GM23338 (cell line): ENCODE data around the gene TMEM145.
"Not testable (repeated sequence)": the region's sequence is repeated elsewhere in the genome, so short reads cannot be mapped to it uniquely, and the experiment has no call there.

Source experiments
- CREB1 ChIP-seq: fragments of 250-450 bp; sonication (Bioruptor Pico); IDR thresholded peaks from 2 replicates; pipeline ENCODE4 v1.5.0; 2020; ENCODE audit warnings: low read depth, mild to moderate bottlenecking, moderate library complexity
- EZH2 ChIP-seq: fragments of 200-600 bp; sonication (generic); IDR thresholded peaks from one replicate; pipeline ENCODE4 v1.8.0; 2017; ENCODE audit warnings: antibody characterized with exemption, mild to moderate bottlenecking, low read depth; ENCODE audit not compliant: unreplicated experiment
- EZH2phosphoT487 ChIP-seq: fragments of 200-600 bp; sonication (generic); IDR thresholded peaks from one replicate; pipeline ENCODE4 v1.8.1; 2018; ENCODE audit warnings: antibody characterized with exemption; ENCODE audit not compliant: unreplicated experiment
- POLR2AphosphoS5 ChIP-seq: IDR thresholded peaks from 2 replicates; pipeline ENCODE4 v1.6.1; 2016; ENCODE audit warnings: antibody characterized with exemption, low read depth
- ZNF331 ChIP-seq: fragments of 250-450 bp; sonication (Bioruptor Pico); IDR thresholded peaks from 2 replicates; pipeline ENCODE4 v1.5.0; 2020; ENCODE audit warnings: low read depth, mild to moderate bottlenecking, moderate library complexity
- TF ChIP-seq, protein P1 (sequence below), 2 experiments: fragments of 200-600 bp in 1 of 2; sonication (generic) in 1 of 2; conservative IDR thresholded peaks; 2 replicates each; pipeline versions ENCODE4 v1.5.1 to v1.6.1; 2016 to 2017; ENCODE audit warnings: antibody characterized with exemption in 2 of 2, low read depth in 2 of 2, mild to moderate bottlenecking in 2 of 2, moderate library complexity in 1 of 2
- TF ChIP-seq, protein P2 (sequence below): IDR thresholded peaks from one replicate; pipeline ENCODE4 v1.6.1; 2018; ENCODE audit warnings: antibody characterized with exemption; ENCODE audit not compliant: unreplicated experiment

DNA sequence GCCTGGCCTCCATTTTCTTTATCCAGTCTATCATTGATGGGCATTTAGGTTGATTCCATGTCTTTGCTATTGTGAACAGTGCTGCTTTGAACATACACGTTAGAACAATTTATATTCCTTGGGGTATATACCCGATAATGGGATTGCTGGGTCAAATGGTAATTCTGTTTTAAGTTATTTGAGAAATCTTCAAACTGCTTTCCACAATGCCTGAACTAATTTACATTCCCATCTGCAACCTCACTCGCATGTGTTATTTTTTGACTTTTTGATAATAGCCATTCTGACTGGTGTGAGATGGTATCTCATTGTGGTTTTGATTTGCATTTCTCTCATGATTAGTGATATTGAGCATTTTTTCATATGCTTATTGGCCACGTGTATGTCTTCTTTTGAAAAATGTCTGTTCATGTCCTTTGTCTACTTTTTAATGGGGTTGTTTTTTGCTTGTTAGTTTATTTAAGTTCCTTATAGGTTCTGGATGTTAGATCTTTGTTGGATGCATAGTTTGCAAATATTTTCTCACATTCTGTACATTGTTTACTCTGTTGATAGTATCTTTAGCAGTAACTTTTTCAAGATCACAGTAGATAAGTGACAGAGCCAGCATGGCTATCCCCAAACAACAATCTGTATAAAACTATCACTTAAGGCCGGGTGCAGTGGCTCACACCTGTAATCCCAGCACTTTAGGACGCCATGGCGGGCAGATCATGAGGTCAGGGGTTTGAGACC lies 26.2 kb downstream of the TMEM145 start:
- TF ChIP-seq, protein P1, sequence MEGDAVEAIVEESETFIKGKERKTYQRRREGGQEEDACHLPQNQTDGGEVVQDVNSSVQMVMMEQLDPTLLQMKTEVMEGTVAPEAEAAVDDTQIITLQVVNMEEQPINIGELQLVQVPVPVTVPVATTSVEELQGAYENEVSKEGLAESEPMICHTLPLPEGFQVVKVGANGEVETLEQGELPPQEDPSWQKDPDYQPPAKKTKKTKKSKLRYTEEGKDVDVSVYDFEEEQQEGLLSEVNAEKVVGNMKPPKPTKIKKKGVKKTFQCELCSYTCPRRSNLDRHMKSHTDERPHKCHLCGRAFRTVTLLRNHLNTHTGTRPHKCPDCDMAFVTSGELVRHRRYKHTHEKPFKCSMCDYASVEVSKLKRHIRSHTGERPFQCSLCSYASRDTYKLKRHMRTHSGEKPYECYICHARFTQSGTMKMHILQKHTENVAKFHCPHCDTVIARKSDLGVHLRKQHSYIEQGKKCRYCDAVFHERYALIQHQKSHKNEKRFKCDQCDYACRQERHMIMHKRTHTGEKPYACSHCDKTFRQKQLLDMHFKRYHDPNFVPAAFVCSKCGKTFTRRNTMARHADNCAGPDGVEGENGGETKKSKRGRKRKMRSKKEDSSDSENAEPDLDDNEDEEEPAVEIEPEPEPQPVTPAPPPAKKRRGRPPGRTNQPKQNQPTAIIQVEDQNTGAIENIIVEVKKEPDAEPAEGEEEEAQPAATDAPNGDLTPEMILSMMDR (conservative IDR thresholded peaks at IDR 0.05; ENCODE audit: low read depth in 2 of 2) = not testable (repeated sequence)
- not testable (repeated sequence) for TF ChIP-seq POLR2AphosphoS5; EZH2phosphoT487; ZNF331 (CRISPR knock-in tag); EZH2; CREB1 (CRISPR knock-in tag)
- TF ChIP-seq, protein P2, sequence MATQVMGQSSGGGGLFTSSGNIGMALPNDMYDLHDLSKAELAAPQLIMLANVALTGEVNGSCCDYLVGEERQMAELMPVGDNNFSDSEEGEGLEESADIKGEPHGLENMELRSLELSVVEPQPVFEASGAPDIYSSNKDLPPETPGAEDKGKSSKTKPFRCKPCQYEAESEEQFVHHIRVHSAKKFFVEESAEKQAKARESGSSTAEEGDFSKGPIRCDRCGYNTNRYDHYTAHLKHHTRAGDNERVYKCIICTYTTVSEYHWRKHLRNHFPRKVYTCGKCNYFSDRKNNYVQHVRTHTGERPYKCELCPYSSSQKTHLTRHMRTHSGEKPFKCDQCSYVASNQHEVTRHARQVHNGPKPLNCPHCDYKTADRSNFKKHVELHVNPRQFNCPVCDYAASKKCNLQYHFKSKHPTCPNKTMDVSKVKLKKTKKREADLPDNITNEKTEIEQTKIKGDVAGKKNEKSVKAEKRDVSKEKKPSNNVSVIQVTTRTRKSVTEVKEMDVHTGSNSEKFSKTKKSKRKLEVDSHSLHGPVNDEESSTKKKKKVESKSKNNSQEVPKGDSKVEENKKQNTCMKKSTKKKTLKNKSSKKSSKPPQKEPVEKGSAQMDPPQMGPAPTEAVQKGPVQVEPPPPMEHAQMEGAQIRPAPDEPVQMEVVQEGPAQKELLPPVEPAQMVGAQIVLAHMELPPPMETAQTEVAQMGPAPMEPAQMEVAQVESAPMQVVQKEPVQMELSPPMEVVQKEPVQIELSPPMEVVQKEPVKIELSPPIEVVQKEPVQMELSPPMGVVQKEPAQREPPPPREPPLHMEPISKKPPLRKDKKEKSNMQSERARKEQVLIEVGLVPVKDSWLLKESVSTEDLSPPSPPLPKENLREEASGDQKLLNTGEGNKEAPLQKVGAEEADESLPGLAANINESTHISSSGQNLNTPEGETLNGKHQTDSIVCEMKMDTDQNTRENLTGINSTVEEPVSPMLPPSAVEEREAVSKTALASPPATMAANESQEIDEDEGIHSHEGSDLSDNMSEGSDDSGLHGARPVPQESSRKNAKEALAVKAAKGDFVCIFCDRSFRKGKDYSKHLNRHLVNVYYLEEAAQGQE = not testable (repeated sequence)
